HCEC 1CT (cell line): ENCODE measurements around the gene LKAAEAR1.
"Not testable (repeated sequence)": the region's sequence is repeated elsewhere in the genome, so short reads cannot be mapped to it uniquely, and the experiment has no call there.

ENCODE experiments used
- DNase-seq: peaks from one replicate; pipeline ENCODE4 v3.0.0-alpha.2; 2017

LKAAEAR1 gene, protein sequence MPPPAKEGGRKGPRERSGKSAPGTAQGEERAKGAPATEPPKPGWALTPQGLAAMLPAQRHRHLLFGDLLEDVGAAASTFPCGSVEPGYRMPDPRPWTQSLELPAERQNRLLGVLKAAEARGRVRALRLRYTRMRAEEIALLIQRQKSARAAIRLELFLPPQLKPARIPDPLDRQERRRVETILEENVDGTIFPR

DNA sequence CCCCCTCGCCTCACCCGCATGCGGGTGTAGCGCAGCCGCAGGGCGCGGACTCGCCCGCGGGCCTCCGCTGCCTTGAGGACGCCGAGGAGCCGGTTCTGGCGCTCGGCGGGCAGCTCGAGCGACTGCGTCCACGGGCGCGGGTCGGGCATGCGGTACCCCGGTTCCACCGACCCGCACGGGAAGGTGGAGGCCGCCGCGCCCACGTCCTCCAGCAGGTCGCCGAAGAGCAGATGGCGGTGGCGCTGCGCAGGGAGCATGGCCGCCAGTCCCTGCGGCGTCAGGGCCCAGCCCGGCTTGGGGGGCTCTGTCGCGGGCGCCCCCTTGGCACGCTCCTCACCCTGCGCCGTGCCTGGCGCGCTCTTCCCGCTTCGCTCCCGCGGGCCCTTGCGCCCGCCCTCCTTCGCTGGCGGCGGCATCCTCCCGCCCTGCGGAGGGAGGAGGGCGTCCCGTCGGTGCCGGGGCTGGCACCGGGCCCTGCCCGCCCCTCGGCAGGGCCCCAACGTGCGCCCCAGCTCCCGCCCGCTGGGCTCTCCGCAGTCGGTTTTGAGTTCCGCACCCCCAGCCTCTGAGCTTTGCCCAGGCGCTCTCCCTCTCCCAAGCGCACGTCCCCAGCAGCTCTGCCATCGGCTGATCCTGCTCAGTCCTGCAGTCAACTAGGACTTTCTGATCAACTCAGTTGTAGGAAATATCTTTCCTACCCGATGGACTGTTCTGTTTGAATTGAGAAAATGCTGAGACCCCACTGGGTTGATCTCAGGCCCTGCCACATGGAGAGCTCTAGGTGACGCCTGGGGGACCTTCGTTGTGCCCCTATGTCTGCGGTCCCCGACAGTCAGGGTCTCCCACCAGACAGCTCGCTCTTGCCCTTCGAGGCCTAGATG lies at the start of gene LKAAEAR1:
Gene LKAAEAR1, minus strand, starts transcription at position 595 of the 881 bp plus-strand sequence. Its CDS starts 179 bp downstream, at position 416.
- DNase-seq = no peak

DNA sequence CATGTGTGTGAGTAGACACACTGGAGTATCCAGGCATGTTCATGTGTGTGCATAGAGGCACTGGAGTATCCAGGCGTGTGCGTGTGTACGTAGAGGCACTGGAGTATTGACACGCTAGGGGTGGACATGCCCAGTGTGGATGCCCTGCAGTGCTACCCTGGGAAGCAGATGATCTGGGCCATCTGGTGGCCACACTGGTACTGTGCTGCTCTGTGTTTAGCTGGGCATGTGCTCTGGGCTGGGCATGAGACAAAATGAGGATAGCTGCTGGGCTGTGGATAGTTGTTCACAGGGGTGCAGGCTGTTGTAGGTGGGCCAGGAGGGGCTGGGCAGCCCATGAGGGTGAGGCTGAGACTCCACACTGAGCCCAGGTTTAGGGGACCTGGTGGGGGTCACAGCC lies 47.2 kb upstream of the LKAAEAR1 start:
- peak; percentile 38 for DNase-seq

DNA sequence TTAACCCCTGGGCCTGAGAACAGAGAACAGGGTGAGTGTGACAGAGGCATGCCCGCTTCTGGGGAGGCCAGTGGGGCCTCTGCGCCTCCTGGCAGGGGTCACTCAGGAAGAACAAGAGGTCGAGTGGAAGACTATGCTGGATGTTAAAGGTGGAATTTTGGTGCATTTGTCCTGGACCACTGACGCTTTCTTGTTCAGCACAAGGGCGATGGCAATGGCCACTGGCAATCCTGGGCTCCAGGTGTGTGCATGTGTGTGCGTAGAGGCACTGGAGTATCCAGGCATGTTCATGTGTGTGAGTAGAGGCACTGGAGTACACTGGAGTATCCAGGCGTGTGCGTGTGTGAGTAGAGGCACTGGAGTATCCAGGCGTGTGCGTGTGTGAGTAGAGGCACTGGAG lies 46.7 kb upstream of the LKAAEAR1 start:
- no peak for DNase-seq

DNA sequence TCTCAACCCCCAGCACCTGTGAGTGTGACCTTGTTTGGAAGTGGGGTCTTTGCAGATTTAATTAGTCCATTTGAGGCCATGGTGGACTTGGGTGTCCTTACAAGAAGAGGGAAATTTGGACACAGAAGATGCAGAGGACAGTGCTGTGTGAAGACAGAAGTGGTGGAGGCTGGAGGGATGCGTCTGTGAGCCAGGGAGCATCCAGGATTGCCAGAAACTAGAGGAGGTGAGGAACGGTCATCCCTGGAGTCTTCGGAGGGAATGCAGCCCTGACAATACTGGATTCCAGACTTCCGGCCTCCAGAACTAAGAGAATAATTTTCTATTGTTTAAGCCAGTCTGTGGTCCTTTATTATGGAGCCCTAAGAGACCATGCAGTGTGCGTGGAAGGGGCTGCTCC lies 46.1 kb upstream of the LKAAEAR1 start:
- no peak for DNase-seq

DNA sequence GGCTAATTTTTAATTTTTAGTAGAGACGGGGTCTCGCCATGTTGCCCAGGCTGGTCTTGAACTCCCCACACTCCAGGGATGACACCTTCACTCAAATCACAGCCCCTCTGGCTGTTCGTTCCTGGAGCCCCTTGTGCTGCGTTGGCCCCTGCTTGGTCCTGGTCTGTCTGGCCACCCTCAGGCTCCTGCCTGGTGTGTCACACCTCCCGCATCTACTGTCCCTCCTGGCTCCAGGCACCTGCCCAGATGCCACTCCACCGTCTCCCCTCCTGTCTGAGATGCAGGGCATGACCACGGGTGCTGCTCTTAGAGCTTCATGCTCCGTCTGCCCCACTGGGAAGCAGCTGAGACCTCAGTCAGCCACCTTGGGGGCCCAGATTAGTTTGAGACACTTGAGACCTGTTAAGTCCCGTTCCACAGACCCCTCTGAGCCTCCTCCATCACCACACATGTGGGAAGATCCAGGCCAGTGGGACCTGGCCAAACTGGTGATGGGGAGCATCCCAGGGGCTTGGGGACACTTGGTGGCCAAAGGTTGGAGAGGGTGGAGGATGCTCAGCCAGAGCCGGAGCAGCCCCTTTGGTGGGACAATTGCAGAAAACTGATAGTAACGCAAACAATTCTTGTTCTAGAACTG lies 45.1 kb upstream of the LKAAEAR1 start:
- DNase-seq = no peak

DNA sequence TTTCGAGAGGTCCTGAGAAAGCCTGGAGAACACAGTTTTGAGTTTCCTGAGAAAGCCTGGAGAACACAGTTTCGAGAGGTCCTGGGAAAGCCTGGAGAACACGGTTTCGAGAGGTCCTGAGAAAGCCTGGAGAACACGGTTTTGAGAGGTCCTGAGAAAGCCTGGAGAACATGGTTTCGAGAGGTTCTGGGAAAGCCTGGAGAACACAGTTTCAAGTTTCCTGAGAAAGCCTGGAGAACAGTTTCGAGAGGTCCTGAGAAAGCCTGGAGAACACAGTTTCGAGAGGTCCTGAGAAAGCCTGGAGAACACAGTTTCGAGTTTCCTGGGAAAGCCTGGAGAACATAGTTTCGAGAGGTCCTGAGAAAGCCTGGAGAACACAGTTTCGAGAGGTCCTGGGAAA lies 39.3 kb upstream of the LKAAEAR1 start:
- not testable (repeated sequence) for DNase-seq

DNA sequence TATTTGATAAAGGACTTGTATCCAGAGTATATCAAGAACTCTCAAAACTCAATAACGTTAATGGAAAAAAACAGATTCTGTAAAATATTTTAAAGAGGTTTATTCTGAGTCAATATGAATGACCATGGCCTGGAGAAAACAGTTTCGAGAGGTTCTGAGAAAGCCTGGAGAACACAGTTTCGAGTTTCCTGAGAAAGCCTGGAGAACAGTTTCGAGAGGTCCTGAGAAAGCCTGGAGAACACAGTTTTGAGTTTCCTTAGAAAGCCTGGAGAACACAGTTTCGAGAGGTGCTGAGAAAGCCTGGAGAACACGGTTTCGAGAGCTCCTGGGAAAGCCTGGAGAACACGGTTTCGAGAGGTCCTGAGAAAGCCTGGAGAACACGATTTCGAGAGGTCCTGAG lies 38.7 kb upstream of the LKAAEAR1 start:
- DNase-seq = not testable (repeated sequence)

DNA sequence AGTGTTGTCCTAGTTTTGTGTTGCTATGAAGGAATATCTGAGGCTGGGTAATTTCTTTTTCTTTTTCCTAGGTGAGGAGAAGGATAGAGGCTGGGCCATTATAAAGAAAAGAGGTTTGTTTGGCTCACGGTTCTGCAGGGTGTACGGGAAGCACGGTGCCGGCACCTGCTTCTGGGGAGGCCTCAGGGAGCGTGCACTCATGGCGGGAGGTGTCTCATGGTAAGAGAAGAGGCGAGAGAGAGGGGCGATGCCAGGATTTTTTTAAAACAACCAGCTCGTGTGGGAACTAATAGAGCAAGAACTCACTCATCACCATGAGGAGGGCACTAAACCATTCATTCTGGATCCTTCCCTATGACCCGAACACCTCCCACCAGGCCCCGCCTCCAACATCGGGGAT lies 37.4 kb upstream of the LKAAEAR1 start:
- no peak for DNase-seq

DNA sequence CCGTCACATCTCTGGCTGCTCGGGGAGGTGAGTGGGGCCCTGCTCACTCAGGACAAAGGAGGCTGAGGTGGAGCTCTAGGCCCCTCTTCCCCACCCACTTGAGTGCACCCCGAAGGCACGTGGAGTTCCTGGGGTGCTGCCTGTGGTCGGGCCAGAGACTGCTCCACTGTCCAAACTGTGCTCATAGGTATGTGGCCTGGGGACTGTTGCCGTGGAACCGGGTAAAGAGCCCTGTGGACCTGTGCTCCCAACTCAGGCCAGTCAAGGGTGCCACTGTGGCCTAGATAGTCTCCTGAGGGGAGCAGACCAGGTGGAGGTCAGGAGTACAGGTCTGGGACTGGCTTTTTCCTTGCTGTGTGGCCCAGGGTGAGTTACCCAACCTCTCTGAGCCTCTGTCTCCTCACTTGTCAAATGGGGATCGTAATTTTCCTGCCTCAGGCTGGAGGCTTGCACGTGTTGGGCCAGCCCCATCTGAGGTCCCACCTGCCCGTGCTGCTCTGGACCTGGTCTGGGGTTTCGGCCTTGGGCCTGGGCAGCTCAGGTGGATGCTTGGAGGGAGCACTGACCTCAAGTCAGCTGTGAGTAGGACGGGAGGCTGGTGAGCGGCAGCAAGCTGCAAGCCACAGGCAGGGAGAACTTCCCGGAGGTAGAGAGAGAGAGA lies 35.6 kb upstream of the LKAAEAR1 start:
- DNase-seq = no peak

DNA sequence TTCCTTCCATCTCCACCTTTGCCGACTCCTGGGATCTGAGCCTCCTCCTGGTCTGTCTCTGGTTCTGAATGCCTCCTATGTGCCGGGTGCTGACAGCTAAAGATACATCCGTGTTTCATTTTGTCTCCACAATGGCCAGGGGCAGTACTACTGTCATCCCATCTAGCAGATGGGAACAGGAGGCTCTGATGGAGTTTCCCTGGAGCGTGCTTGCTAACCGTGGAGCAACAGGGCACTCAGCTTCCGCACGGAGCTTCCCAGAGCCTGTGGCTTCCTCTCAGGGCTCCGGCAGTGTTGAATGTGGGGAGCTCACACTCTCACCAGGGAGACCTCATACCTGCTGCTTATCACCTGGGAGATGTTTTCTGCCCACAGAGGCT lies 35.1 kb upstream of the LKAAEAR1 start:
- no peak for DNase-seq

DNA sequence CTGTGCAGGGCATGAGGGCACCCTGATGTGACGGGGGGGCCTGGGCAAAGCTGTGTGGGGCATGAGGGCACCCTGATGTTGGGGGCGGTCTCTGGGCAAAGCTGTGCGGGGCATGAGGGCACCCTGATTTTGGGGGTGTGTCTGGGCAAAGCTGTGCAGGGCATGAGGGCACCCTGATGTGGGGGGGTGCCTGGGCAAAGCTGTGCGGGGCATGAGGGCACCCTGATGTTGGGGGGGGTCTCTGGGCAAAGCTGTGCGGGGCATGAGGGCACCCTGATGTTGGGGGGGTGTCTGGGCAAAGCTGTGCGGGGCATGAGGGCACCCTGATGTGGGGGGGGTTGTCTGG lies 33.2 kb upstream of the LKAAEAR1 start:
- not testable (repeated sequence) for DNase-seq

DNA sequence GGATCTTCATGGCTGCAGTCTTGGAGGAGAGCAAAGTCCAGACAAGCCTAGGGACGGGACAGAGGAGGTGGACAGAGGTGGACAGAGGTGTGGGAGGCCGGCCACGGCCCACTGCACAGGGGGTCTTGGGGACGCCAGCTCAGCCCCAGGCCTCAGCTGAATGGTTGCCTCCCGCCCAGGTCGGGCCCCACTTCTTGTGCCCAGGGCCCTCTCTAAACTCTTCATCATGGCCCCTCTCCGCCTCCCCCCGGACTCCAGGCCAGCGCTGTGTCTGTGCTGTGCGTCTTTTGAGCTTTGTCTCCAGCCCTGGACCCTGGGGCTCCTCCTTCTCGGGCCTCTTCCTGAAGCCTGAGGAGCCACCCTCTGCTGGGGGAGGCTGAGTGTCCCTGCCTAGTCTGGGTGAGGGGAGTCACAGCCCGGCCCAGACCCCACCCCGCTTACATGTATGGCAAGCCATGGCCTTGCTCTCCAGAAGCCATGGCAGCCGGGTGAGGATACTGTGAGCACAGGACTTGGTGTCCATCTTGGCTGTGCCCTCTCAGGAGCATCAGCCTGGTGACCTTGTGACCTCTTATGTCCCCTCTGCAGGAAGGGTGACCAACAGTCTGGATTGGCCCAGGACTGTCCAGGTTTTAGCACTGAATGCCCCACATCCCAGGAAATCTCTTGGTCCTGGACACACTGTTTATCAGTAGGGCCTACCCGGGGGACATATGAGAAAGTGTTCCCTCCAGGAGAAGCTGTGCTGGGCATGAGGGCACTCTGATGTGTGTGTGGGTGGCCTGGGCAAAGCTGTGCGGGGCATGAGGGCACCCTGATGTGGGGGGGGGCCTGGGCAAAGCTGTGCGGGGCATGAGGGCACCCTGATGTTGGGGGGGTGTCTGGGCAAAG lies 32.6 kb upstream of the LKAAEAR1 start:
- DNase-seq = no peak

DNA sequence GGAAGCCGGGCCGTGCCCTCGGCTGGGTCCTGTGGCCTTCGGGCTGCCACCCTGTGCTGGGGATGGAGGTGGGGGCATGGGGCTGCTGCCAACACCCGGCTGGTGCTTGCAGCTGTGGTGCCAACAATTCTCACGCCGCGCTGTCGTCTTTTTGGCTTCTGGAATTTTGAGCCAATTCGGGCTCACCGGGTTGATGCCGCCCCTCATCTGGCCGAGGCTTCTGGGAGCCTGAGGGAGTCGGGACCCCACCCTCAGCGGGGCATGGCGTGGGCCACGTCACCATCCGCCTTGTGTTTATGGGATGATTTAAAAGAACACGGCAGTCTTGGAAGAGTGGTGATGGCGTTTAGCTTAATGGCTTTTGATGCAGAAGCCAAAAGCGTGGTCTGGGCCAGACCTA lies 31.8 kb upstream of the LKAAEAR1 start:
- no peak for DNase-seq

DNA sequence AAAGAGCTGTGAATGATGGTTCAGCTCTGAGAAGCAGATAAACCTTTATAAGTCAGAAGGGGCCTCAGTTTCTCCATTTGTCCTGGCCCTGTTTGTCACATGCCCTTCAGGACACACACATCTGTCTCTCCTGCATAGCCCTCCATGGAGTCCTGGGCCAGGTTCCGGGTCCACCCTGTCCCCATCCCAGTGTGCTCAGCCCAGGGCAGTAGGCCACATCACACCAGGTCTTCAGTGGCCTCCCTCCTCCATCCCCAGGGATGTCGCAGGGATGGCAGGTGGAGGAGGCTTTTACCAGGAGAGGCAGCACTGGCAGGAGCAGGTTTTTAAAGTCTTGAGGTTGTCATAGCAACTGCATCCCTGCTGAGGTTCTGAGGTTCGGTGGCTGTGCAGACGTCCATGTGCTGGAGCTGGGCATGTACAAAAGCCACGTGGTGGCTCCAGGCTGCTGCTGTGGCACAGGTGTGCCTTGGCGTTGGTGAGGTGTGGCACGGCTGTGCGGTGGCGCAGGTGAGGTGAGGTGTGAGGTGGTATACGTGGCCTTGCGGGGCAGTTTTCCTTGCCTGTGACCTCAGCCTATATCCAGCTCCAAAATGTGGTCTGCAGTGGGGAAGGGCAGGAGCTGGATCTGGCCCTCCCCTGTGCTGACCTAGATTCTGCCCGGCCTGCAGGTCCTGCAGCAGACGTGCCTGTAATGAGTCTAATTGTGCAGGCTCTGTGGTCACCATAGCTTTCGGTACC lies 31.1 kb upstream of the LKAAEAR1 start:
- DNase-seq = no peak

DNA sequence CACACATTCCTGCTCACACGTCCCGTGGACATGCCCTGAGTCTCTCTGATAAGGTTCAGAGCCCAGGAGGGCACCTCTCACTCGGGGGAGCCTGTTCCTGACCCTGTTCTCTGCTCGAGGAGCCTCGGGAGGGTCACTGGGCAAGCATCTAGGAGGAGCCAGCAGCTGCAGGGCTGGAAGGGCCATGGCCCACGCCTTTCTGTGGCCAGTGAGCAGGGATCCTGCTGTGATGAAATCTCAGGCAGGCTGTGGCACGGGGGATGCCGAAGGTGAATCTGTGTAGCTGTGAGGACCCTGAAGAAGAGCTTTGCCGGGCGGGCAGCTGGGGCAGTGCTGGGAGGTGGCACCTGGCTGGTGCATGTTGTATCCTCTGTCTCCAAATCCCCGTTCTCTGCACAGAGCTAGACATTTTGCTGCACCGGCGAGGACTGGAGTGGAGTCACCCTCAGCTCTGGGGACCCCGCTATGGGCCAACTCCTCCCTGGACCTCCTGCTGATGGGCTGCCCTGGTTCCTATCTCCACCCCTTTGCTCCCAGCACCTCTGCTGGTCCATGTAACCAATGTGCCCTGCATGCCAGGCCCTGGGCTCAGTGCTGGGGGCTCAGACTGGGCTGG lies 30.3 kb upstream of the LKAAEAR1 start:
- DNase-seq = no peak

DNA sequence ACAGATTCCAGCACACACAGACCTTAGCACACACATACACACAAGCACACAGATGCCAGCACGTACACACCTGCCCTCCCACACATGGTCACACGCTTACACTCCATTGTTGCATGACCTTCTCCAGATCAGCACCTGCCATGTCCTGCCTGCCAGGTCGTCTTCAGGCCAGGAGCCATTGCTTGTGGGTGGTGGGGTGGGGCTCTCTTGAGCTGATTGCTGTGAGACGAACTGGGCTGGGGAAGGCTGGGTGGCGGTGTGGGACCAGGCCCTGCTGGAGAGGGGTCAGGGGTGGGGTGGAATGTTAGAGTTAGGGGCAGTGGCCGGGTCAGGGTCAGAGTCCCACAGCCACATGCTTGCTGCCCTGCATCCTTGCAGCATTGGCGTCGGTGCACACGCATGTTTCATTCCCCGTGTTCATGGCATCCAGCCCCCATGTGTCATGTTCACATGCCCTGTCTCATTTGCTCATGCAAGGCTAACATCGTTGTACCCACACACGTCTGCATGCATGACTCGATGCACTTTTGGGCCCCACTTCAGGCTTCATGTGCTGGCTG lies 29.7 kb upstream of the LKAAEAR1 start:
- DNase-seq = no peak

DNA sequence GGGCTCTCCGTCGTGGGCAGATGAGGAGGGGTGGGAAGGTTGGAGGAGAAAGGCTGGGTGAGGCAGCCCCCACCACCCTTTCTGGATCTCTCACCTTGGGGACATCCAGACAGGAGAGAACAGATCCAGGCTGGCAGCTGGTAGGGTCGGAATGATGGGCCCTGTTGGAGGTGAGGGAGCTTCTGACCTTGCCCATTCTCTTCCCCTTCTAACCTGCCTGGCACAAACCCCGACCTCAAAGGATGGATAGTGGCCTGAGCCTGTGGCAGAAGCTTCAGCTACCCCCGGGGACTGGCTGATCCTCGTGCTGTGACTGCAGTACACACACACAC lies 29.2 kb upstream of the LKAAEAR1 start:
- no peak for DNase-seq

DNA sequence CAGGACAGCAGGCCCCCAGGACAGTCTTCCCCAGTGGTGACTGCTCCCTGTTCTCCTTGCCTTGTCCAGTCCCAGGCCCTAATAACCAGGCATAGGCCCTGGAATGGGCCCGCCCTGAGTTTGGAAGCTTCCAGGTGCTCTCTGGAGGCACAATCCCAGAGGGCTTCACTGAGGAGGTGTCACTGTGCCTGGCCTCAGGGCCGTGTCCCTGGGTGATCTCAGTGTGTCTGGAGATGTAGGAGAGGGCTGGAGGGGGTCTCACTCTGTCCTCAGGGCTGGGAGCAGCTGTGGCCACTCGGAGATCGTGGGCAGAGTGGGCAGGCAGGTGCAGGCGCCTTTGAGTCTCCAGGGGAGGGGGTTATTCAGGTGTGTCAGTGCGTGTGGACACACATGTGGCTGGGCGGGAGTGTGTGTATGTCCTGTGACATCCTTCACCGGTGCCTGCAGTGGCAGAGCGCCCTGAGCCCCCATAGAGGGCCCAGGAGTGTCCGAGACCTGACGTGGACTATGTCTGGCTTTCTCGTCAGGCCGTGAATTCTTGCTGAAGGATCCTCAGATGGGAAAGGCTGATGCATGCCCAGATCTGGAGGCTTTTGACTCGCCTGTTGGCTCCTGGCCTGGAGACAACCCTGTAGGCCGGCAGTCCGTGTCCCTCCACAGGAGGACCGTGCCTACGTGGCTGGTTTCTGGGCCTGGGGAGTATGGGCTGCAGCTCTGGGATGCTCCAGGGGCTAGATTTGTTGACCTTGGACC lies 28.7 kb upstream of the LKAAEAR1 start:
- no peak for DNase-seq

DNA sequence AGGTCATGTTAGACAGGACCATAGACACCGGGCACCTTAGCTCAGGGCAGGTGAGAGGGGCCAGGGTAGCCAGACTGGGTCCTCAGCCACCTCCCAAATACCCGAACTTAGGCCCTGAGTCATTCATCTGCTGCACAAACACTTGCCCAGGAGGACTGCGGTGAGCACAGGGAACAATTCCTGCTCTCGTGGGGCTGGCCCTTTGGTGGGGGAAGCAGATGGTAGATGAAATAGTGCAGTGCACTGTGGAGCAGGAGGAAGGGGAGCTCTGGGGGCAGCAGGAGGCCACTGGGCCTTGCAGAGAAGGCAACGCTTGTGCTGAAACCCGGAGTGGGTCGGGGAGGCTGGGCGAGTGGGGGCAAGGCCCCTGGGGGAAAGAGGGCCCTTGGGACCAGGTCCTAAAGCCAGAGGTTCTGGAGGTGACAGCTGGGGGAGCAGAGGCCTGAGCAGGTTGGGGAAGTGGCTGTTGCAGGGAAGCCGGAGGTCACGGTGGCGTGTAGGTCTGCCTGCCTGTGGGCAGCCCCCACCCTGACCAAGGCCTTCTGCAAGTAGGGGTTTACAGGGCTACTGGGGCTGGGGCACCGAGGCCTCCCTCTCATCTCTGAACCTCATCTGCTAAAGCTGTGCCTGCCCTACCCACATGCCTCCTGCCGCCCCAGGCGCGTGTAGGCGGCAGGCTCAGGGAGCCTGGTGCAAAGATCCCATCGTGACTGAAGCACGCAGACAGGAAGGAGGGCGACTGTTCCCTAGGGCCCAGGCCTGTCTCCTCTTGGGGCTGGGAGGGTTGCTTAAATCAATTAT lies 27.8 kb upstream of the LKAAEAR1 start:
- DNase-seq = no peak
